Spleen (tissue), 7 donors: ENCODE data around the gene MESD.

ENCODE experiments used
- POLR2A ChIP-seq, 3 donors: fragments of 450-650 bp; IDR thresholded peaks; one replicate each; pipeline ENCODE4 v1.5.1; 2017; ENCODE audit warnings: antibody characterized with exemption in 3 of 3, mild to moderate bottlenecking in 1 of 3
- TF ChIP-seq, protein P1 (sequence below), 11 experiments: fragments of 200-600 bp in 7 of 11; fragments of 450-650 bp in 4 of 11; sonication (generic) in 4 of 11; IDR thresholded peaks in 8 of 11; conservative IDR thresholded peaks in 3 of 11; 1 replicate in 7 of 11; 2 replicates in 4 of 11; pipeline versions ENCODE4 v1.4.0 to v1.8.0; 2016 to 2021; ENCODE audit warnings: antibody characterized with exemption in 11 of 11, inconsistent platforms in 4 of 11, mild to moderate bottlenecking in 1 of 11
- donor health status: DM: no; HTN: no; CAD: no; lungs with moderate emphysema.
- donor health status: DM: no; HTN: no; CAD: no.
- donor health status: DM: no; HTN: no; CAD: no.

GRCh38 chr15:80997692-80998091, 8.1 kb upstream of the MESD start:
- TF ChIP-seq, protein P1, sequence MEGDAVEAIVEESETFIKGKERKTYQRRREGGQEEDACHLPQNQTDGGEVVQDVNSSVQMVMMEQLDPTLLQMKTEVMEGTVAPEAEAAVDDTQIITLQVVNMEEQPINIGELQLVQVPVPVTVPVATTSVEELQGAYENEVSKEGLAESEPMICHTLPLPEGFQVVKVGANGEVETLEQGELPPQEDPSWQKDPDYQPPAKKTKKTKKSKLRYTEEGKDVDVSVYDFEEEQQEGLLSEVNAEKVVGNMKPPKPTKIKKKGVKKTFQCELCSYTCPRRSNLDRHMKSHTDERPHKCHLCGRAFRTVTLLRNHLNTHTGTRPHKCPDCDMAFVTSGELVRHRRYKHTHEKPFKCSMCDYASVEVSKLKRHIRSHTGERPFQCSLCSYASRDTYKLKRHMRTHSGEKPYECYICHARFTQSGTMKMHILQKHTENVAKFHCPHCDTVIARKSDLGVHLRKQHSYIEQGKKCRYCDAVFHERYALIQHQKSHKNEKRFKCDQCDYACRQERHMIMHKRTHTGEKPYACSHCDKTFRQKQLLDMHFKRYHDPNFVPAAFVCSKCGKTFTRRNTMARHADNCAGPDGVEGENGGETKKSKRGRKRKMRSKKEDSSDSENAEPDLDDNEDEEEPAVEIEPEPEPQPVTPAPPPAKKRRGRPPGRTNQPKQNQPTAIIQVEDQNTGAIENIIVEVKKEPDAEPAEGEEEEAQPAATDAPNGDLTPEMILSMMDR (IDR thresholded peaks at IDR 0.05 in 8 of 11, conservative IDR thresholded peaks at IDR 0.05 in 3 of 11), result no peak
- no peak for TF ChIP-seq POLR2A (IDR thresholded peaks at IDR 0.05)
